SK-N-SH treated with all-trans-retinoic acid at 6 μM for 48 hours (cell line): ENCODE measurements around the gene CYP11A1.

Experiments used
- CSDC2 ChIP-seq: fragments of 250-450 bp; sonication (Bioruptor Pico); IDR thresholded peaks from 2 replicates; pipeline ENCODE4 v1.5.0; 2020; ENCODE audit warnings: mild to moderate bottlenecking, moderate library complexity
- GLIS3 ChIP-seq: fragments of 250-450 bp; sonication (Bioruptor Pico); IDR thresholded peaks from 2 replicates; pipeline ENCODE4 v1.5.0; 2020; ENCODE audit warnings: mild to moderate bottlenecking, moderate library complexity
- OSR1 ChIP-seq: fragments of 250-450 bp; sonication (Bioruptor Pico); IDR thresholded peaks from 2 replicates; pipeline ENCODE4 v1.8.0; 2022; ENCODE audit warnings: moderate library complexity, mild to moderate bottlenecking, inconsistent platforms
- PATZ1 ChIP-seq: fragments of 250-450 bp; sonication (Bioruptor Pico); IDR thresholded peaks from 2 replicates; pipeline ENCODE4 v1.8.0; 2020; ENCODE audit warnings: mild to moderate bottlenecking, moderate library complexity, borderline replicate concordance
- PPARA ChIP-seq: fragments of 250-450 bp; sonication (Bioruptor Pico); IDR thresholded peaks from 2 replicates; pipeline ENCODE4 v1.5.0; 2020; ENCODE audit warnings: mild to moderate bottlenecking, borderline replicate concordance
- RARB ChIP-seq: fragments of 250-450 bp; sonication (Bioruptor Pico); IDR thresholded peaks from 2 replicates; pipeline ENCODE4 v1.8.0; 2021; ENCODE audit warnings: mild to moderate bottlenecking, moderate library complexity
- SNAI2 ChIP-seq: fragments of 250-450 bp; sonication (Bioruptor Pico); IDR thresholded peaks from 2 replicates; pipeline ENCODE4 v1.5.0; 2020; ENCODE audit warnings: mild to moderate bottlenecking, moderate library complexity
- ZNF565 ChIP-seq: fragments of 450-650 bp; formaldehyde crosslinking; conservative IDR thresholded peaks from 2 replicates; pipeline ENCODE4 v1.5.0; 2020; ENCODE audit warnings: low read depth, mild to moderate bottlenecking, moderate library complexity
- TF ChIP-seq, protein P1 (sequence below): fragments of 250-450 bp; sonication (Bioruptor Pico); IDR thresholded peaks from 2 replicates; pipeline ENCODE4 v1.8.0; 2021; ENCODE audit warnings: low read depth, mild to moderate bottlenecking, moderate library complexity, borderline replicate concordance
- TF ChIP-seq, protein P2 (sequence below): fragments of 250-450 bp; sonication (Bioruptor Pico); IDR thresholded peaks from 2 replicates; pipeline ENCODE4 v1.5.0; 2020; ENCODE audit warnings: mild to moderate bottlenecking, moderate library complexity
- TF ChIP-seq, protein P3 (sequence below): fragments of 250-450 bp; sonication (Bioruptor Pico); IDR thresholded peaks from 2 replicates; pipeline ENCODE4 v1.5.1; 2021; ENCODE audit warnings: mild to moderate bottlenecking, moderate library complexity

- no peak for TF ChIP-seq PATZ1 (CRISPR knock-in tag)
- no peak for TF ChIP-seq CSDC2 (CRISPR knock-in tag)
- TF ChIP-seq SNAI2 (CRISPR knock-in tag): no peak
- TF ChIP-seq OSR1 (CRISPR knock-in tag): no peak
- TF ChIP-seq PPARA: no peak
- TF ChIP-seq, protein P1, sequence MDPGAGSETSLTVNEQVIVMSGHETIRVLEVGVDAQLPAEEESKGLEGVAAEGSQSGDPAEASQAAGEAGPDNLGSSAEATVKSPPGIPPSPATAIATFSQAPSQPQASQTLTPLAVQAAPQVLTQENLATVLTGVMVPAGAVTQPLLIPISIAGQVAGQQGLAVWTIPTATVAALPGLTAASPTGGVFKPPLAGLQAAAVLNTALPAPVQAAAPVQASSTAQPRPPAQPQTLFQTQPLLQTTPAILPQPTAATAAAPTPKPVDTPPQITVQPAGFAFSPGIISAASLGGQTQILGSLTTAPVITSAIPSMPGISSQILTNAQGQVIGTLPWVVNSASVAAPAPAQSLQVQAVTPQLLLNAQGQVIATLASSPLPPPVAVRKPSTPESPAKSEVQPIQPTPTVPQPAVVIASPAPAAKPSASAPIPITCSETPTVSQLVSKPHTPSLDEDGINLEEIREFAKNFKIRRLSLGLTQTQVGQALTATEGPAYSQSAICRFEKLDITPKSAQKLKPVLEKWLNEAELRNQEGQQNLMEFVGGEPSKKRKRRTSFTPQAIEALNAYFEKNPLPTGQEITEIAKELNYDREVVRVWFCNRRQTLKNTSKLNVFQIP (CRISPR knock-in tag): no peak
- no peak for TF ChIP-seq RARB (CRISPR knock-in tag)
- TF ChIP-seq GLIS3 (CRISPR knock-in tag): no peak
- TF ChIP-seq, protein P2, sequence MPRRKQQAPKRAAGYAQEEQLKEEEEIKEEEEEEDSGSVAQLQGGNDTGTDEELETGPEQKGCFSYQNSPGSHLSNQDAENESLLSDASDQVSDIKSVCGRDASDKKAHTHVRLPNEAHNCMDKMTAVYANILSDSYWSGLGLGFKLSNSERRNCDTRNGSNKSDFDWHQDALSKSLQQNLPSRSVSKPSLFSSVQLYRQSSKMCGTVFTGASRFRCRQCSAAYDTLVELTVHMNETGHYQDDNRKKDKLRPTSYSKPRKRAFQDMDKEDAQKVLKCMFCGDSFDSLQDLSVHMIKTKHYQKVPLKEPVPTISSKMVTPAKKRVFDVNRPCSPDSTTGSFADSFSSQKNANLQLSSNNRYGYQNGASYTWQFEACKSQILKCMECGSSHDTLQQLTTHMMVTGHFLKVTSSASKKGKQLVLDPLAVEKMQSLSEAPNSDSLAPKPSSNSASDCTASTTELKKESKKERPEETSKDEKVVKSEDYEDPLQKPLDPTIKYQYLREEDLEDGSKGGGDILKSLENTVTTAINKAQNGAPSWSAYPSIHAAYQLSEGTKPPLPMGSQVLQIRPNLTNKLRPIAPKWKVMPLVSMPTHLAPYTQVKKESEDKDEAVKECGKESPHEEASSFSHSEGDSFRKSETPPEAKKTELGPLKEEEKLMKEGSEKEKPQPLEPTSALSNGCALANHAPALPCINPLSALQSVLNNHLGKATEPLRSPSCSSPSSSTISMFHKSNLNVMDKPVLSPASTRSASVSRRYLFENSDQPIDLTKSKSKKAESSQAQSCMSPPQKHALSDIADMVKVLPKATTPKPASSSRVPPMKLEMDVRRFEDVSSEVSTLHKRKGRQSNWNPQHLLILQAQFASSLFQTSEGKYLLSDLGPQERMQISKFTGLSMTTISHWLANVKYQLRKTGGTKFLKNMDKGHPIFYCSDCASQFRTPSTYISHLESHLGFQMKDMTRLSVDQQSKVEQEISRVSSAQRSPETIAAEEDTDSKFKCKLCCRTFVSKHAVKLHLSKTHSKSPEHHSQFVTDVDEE (CRISPR knock-in tag): no peak
- TF ChIP-seq, protein P3, sequence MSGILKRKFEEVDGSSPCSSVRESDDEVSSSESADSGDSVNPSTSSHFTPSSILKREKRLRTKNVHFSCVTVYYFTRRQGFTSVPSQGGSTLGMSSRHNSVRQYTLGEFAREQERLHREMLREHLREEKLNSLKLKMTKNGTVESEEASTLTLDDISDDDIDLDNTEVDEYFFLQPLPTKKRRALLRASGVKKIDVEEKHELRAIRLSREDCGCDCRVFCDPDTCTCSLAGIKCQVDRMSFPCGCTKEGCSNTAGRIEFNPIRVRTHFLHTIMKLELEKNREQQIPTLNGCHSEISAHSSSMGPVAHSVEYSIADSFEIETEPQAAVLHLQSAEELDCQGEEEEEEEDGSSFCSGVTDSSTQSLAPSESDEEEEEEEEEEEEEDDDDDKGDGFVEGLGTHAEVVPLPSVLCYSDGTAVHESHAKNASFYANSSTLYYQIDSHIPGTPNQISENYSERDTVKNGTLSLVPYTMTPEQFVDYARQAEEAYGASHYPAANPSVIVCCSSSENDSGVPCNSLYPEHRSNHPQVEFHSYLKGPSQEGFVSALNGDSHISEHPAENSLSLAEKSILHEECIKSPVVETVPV (CRISPR knock-in tag): no peak
- TF ChIP-seq ZNF565: no peak
Measured at GRCh38 chr15:74405823-74406222, 38.4 kb upstream of the CYP11A1 start.
